ENCODE results near the gene GTF2H2C_2.
"Not testable (repeated sequence)": the region's sequence is repeated elsewhere in the genome, so short reads cannot be mapped to it uniquely, and the experiment has no call there.

Gene GTF2H2C_2

DNA sequence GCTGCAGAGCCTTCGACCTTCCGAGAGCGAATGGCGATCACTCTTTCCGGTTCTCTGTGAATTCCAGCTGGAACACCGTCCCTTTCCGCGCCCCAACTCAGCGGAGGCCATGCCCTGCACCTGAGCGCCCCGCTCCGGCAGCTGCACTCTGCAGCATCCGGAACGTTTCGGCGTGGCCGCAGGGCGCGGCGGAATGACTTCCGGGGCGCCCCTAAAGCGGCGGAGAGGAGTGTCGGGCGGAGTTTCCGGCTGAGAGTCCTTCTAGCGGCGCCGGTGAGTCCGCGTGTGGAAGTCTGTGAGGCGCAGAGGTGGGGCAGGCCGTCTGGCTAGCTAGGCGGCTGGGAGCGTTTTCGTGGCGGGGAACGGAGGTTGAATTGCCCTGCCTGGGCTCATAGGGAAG lies at the start of gene GTF2H2C_2:
GTF2H2C_2 (plus strand) TSS at position 252 of the 400 bp plus-strand sequence.
- DNase-seq (ENCODE audit: low read depth, low spot score), result not testable (repeated sequence)

GRCh38 chr5:70400984-70401686 lies 14.0 kb upstream of the GTF2H2C_2 start:
- DNase-seq (ENCODE audit: low read depth, low spot score), result not testable (repeated sequence)

DNA sequence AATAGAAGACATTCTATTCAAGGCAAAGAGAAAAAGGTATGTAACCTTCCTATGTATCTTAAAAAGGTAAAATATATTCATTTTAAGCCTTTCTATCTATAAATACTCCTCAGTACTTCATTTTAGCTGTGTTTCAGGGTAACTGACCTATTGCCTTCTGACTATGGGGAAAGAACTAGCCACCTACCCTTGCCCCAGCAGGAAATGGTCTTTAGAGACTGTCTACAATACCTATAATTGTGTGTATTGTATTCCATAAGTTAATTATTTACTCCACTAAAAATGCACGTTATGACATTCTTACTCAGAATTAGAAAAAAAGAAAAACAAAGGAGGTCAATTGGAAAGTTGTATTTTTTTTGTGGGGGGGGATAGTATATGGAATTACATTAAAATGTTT lies 6.2 kb downstream of the GTF2H2C_2 start:
- DNase-seq (ENCODE audit: low read depth, low spot score), result not testable (repeated sequence)

DNA sequence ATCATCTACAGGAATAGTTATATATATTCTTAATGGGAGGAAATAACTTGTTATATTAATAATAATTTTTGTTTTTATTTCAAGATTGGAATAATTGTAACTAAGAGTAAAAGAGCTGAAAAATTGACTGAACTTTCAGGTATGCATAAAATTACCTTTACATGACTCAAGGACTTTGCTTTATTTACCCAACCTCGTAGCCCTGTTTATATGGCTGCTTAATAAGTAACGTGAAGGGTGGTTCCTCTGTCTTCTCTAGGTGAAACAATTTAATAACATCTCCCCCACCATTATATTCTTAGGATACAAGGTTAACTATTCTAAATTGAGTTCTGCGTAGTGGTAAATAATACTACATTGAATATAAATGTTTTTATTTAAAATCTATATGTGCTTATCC lies 8.0 kb downstream of the GTF2H2C_2 start:
- DNase-seq (ENCODE audit: low read depth, low spot score), result not testable (repeated sequence)

- DNase-seq (ENCODE audit: low read depth, low spot score), result not testable (repeated sequence)
Measured at GRCh38 chr5:70438518-70438917, 23.4 kb downstream of the GTF2H2C_2 start.

DNA sequence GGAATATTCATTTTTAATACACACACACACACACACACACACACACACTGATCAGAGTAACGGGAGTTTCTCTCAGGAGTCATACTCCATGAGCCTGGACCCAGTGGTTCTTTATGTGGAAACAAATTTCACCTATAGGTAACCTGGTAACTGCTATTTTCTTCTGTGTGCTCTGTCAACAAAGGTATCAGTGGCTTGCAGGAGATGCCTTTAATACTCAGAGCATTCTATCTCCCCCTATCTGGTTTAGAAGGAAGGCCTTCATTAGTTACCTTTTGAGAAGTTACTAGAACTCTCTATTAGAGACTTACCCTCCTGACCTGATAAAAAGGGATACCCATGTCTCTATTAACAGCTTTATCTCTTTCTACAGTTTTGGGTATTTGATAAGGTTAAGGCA lies 34.4 kb downstream of the GTF2H2C_2 start:
- not testable (repeated sequence) for DNase-seq (ENCODE audit: low read depth, low spot score)

DNA sequence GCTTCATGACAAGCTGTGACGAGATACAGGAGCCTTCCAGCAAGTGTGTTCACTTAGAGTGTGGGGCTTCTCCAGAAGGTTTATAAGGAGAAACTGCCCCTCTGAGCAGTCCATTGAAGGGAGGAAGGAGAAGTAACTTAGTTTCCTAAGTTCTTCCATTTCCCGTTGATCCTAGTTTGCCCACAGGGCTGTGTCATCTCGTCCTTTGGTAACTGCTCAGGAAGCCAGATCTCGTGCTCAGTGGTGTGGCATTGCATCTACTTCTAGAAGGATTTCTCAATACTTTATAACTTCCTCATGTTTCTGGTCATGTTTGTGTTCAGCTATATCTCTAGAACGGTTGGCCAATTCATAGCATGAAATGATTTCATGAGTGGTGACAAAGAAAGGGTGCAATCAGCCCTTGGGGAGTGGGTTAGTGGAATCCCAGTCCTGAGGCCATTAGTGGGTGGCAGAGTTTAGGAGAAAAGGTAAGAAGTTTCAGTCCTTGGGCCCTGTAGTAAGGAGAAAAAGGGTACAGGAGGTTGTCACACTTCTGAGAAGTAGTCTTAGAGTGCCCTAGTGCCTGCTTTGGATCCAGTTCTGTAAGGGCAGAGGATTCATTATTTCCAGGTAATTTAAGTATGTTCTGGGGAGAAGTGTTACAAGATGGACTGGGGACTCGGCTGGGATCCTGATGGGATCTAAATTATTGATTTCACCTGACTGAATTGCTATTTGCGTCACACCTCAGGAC lies 36.2 kb downstream of the GTF2H2C_2 start:
- DNase-seq (ENCODE audit: low read depth, low spot score), result not testable (repeated sequence)

DNA sequence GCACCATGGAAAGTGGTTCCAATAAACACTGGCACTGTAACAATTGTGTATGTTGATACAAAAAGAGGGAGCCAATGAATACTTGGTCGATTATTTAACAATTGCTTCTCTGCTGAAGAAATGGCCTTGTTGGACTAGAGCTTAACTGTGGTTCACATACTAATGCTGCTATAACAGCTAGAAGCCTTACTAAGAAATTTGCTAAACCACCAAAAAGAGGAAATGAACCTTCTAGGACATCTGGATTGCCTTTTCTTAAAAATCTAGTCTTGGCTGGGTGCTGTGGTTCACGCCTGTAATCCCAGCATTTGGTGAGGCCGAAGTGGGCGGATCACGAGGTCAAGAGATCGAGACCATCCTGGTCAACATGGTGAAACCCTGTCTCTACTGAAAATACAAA lies 41.9 kb downstream of the GTF2H2C_2 start:
- not testable (repeated sequence) for DNase-seq (ENCODE audit: low read depth, low spot score)

DNA sequence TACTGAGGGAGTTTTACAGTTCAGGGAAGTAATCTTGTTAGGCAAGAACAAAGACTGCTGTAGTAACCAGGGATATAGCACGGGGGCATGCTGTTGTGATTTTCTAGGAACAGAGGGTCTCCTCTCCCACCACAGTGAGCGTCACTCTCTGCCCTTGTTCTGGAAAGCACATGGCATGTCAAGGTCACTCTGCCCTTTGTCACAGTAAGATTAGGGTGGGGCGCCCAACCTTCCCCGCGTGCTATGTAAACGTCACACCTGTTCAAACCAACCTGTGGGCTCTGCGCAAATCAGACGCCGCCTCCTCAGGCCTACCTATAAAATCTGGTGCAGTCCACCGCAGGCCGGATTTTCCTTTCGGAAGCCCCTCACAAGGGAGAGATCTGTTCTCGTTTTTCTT lies 44.0 kb downstream of the GTF2H2C_2 start:
- DNase-seq (ENCODE audit: low read depth, low spot score), result not testable (repeated sequence)

DNA sequence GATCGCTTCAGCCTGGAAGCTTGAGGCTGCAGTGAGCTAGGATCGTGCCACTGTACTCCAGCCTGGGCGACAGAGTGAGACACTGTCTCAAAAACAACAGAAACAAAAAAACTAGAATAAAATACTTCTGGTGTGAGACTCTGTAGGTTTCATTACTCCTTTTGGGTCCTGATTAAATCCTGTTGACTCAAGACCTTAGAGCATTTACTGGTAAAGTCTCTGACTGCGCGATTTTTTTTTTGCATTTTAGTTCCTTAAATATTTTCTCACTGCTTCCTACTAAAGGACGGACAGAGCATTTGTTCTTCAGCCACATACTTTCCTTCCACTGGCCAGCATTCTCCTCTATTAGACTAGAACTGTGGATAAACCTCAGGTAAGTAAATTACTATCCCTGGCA lies 46.8 kb downstream of the GTF2H2C_2 start:
- not testable (repeated sequence) for DNase-seq (ENCODE audit: low read depth, low spot score)

DNA sequence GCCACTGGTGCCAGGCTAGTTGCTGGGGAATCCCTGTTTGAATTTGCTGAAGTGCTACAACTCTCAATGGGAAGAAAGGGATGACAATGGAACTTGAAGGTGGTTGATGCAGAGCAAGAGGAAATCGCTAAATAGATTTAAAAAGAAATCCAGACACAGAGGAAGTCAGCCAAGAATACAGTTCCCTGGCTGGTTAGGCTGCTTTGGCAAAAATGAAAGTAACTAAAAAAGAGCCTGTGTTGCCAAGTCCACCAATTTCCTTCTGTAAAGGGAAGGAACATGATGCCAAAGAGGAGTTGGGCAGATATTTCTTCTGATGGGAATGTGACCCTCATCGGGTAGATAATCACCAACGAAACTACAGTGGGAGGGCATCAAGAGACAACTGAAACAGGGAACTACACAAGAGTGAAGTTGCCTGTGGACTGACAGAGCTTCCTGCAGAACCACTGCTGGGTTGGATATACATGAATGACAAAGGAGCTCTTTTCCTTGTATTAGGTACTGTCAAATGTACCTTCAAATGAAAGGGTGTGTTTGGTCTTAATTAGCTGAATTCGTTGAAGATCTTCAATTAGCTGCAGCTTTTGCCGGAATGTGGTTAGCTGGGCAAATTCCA lies 49.0 kb downstream of the GTF2H2C_2 start:
- DNase-seq (ENCODE audit: low read depth, low spot score), result not testable (repeated sequence)

DNA sequence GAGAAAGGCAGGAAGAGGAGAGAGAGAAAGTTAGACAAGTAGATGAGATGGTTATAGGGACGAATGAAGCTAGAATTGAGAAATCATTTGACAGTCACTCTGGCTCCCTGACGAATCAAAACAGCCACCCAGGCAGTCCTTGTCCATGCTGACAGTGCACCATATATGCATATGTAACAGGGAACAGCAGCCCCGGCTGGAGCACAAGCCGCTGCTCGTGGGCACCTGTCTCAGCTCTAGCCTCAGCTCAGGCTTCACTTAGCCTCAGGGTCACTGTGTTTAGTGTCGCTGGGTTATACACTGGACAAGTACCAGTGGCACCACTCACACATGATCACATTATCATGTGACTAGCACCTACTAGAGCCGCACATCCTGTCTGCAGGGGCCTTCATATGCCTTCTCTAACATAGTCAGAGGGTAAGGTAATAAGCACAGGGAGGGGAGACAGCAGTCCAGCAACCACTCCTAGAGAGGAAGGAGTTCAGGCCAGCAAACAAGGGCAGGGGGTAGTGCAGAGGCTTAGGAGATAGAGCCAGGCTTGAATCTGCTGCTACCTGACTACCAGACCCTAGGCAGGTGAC lies 54.9 kb downstream of the GTF2H2C_2 start:
- not testable (repeated sequence) for DNase-seq (ENCODE audit: low read depth, low spot score)
